Small intestine (tissue), 7 donors: ENCODE measurements around the gene ENTPD5. TPM values are rescaled to one million over a fixed set of nuclear protein-coding genes. Genes with fewer than 3 reads are reported as not detected.
A peak's percentile ranks its signal among the peaks of the same experiment; 100 is the strongest.

ENCODE experiments used
- DNase-seq, 2 donors: peaks; one replicate each; pipeline versions ENCODE4 v3.0.0 to v3.0.0-alpha.2; 2013
- FAIRE-seq: peaks from 2 replicates; lab custom pipeline; 2012; peaks lifted over from hg19 to GRCh38; lab: Jason Lieb, UNC
- H3K27ac ChIP-seq, 3 donors: one replicate each; pipeline ENCODE4 v1.5.1; 2013; ENCODE audit warnings: low read length in 2 of 3, mild to moderate bottlenecking in 2 of 3, control low read depth in 1 of 3, inconsistent platforms in 1 of 3, low read depth in 1 of 3, moderate library complexity in 1 of 3
- H3K27me3 ChIP-seq, 3 donors: one replicate each; pipeline ENCODE4 v1.6.1; 2013; ENCODE audit warnings: low read length in 3 of 3, inconsistent platforms in 1 of 3; ENCODE audit not compliant: control insufficient read depth in 3 of 3, insufficient read depth in 3 of 3
- H3K36me3 ChIP-seq, 3 donors: one replicate each; pipeline ENCODE4 v1.6.1; 2013; ENCODE audit warnings: low read length in 3 of 3, inconsistent platforms in 1 of 3, low read depth in 1 of 3, mild to moderate bottlenecking in 1 of 3, moderate library complexity in 1 of 3; ENCODE audit not compliant: control insufficient read depth in 3 of 3, insufficient read depth in 2 of 3
- H3K4me1 ChIP-seq, 3 donors: one replicate each; pipeline ENCODE4 v1.6.1; 2013; ENCODE audit warnings: low read length in 2 of 3, inconsistent platforms in 1 of 3, low read depth in 1 of 3, mild to moderate bottlenecking in 1 of 3, moderate library complexity in 1 of 3; ENCODE audit not compliant: control insufficient read depth in 3 of 3, insufficient read depth in 2 of 3
- H3K4me3 ChIP-seq, 3 donors: one replicate each; pipeline ENCODE4 v1.5.1; 2013; ENCODE audit warnings: low read length in 3 of 3, control low read depth in 1 of 3, inconsistent platforms in 1 of 3, low read depth in 1 of 3, mild to moderate bottlenecking in 1 of 3, moderate library complexity in 1 of 3
- H3K9me3 ChIP-seq, 2 donors: one replicate each; pipeline ENCODE4 v1.6.1; 2013; ENCODE audit warnings: low read depth in 1 of 2, low read length in 1 of 2; ENCODE audit not compliant: control insufficient read depth in 2 of 2, insufficient read depth in 1 of 2
- WGBS, 3 donors: extraction: QIAGEN DNeasy Blood & Tissue Kit; methylation state at CpG; one replicate each; pipeline ENCODE4 v1.1.7; 2013; 5-methylcytosine and 5-hydroxymethylcytosine counted together
- polyA plus RNA-seq, 4 donors: library from polyadenylated mRNA; stranded (reverse) in 3 of 4; unstranded in 1 of 4; fragments of 200-250 nt in 3 of 4; fragments of 120-200 nt in 1 of 4; gene quantifications; one replicate each; pipeline versions ENCODE4 v1.2.1 to v1.2.3, GENCODE V29; 2013
- donor health status: healthy with polysubstance abuse.
- donor health status: control.
- donor health status: control.
- donor health status: Bipolar disorder and iron deficiency.
- donor health status: healthy.

Gene ENTPD5
- polyA plus RNA-seq, 4 donors, result 17.4 to 85.8 (median 31.1) TPM

DNA sequence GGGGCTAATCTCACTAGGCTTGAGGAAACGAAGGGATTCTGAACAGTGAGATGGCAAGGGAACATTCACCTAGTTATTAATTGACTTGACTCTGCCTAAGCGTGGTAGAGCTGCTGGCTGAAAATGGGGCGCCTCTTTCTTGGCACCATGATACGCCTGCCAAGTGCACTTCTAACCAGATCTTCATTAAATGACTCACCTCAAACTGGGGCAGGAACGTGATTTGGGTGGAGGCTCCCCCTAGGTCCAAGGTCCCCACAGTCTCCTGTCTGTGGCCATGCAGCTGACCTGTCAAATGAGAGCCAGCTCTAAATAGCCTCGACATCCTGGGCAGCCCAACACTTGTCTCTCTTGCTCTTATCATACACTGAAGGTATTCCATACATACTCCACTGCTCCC is 43.0 kb downstream of the ENTPD5 start:
- WGBS, 3 donors, result 14 to 60% (median 34%) methylated on average over 6 of the region's 6 CpGs
- FAIRE-seq, result no peak

DNA sequence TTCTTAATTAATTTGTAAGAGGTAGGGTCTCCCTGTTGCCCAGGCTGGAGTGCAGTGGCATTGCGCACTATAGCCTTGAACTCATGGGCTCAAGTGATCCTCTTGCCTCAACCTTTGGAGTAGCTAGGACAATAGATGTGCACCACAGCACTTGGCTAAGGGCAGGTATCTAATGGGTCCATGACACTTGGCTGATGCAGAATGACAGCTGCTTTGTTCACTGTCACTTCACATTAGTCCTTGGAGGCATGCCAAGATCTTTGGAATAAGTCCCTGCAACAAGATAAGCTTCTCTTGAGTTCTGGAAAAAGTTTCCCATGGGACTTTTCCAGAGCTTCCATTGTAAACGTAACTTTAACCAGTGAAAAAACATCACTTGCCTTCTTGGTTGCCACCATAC is 45.6 kb downstream of the ENTPD5 start:
- no peaks in the 10 kb centered on the region for H3K27me3 ChIP-seq
- no peaks in the 10 kb centered on the region for H3K9me3 ChIP-seq
- H3K27ac ChIP-seq, result no peak overlapping the region
- peaks cover 2 to 9% (median 2%) of the 10 kb centered on the region in 3 donors for H3K4me1 ChIP-seq
- no peak for FAIRE-seq
- DNase-seq, result peak in 1 of 2 donors; percentile 40
- peaks cover 14 to 64% (median 19%) of the 10 kb centered on the region in 3 donors for H3K36me3 ChIP-seq
- H3K4me3 ChIP-seq, result no peak overlapping the region
- 65 to 73% (median 70%) methylated on average over 2 of the region's 2 CpGs for WGBS, 3 donors

More for the DNA sequence above, 43.0 kb downstream of the ENTPD5 start:
- H3K27me3 ChIP-seq, result no peaks in the 10 kb centered on the region
- H3K4me1 ChIP-seq, result peaks cover 2 to 9% (median 2%) of the 10 kb centered on the region in 3 donors
- no peaks in the 10 kb centered on the region for H3K9me3 ChIP-seq
- H3K36me3 ChIP-seq, result peaks cover 3 to 62% (median 16%) of the 10 kb centered on the region in 3 donors
- peak overlapping the region in 1 of 3 donors; percentile 38 for H3K27ac ChIP-seq
- no peak overlapping the region for H3K4me3 ChIP-seq
- DNase-seq, result peak in 1 of 2 donors; percentile 92

DNA sequence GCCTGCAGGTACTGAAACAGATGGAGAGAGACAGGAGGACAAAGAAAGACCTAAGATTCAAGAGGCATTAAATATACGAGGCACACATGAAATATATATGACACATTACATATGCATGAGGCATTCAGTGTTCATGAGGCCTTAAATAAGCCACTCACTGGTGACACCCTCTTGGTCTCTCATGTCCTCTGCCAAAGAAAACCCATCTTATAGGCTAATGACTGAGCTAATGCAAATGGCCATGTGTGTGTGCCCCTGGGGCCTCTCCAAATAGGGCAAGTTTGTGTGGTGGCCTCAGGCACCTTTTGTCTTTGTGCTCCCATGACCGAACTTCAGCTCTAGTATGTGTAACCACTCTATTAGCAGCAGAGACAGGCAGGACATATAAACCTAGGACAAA is 50.2 kb downstream of the ENTPD5 start:
- FAIRE-seq (no peak), DNase-seq (no peak)
- H3K27me3 ChIP-seq, result no peaks in the 10 kb centered on the region
- 70 to 96% (median 79%) methylated on average over 2 of the region's 2 CpGs for WGBS, 3 donors
- H3K36me3 ChIP-seq, result peaks cover 16 to 62% (median 19%) of the 10 kb centered on the region in 3 donors
- no peak overlapping the region for H3K4me3 ChIP-seq
- H3K9me3 ChIP-seq, result no peaks in the 10 kb centered on the region
- H3K27ac ChIP-seq, result no peak overlapping the region
- H3K4me1 ChIP-seq, result peaks cover 0 to 2% (median 0%) of the 10 kb centered on the region in 3 donors

- Histone ChIP-seq H3K36me3 (peaks cover 14 to 53% (median 20%) of the 10 kb centered on the region in 3 donors), H3K9me3 (no peaks in the 10 kb centered on the region), H3K27ac (no peak overlapping the region), H3K4me3 (no peak overlapping the region), H3K4me1 (no peaks in the 10 kb centered on the region), H3K27me3 (no peaks in the 10 kb centered on the region)
- WGBS, 3 donors, result 93 to 95% (median 94%) methylated on average over 4 of the region's 4 CpGs
- no peak for FAIRE-seq
- no peak for DNase-seq
Measured at GRCh38 chr14:73965216-73965615, 53.9 kb downstream of the ENTPD5 start.

- H3K27ac ChIP-seq, result no peak overlapping the region
- no peak for DNase-seq
- no peak overlapping the region for H3K4me3 ChIP-seq
- peaks cover 10 to 47% (median 11%) of the 10 kb centered on the region in 3 donors for H3K36me3 ChIP-seq
- H3K9me3 ChIP-seq, result no peaks in the 10 kb centered on the region
- WGBS, 3 donors, result 82 to 90% (median 87%) methylated on average over 12 of the region's 12 CpGs
- FAIRE-seq, result no peak
- H3K27me3 ChIP-seq, result no peaks in the 10 kb centered on the region
- H3K4me1 ChIP-seq, result no peaks in the 10 kb centered on the region
Measured at GRCh38 chr14:73961192-73961591, 57.9 kb downstream of the ENTPD5 start.

DNA sequence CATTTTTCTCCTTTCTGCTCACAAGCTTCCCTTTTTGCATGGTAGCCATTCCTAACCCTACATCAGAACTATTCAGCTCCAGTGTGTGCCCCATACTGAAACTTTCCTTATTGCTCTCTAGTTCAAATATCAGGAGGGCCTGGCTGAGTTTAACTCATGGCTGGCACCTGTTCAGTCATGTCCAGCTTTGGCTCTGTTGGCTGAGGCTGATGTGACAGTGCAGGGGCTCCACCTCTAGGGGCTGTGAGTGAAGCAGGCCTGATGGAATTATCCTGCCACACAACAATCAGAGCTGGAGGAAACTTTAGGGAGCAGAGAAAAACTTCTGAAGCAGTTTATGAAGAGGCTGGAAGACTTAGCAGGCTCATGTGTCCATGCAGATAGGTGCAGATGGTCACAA is 60.5 kb downstream of the ENTPD5 start:
- no peak overlapping the region for H3K4me3 ChIP-seq
- no peaks in the 10 kb centered on the region for H3K9me3 ChIP-seq
- no peaks in the 10 kb centered on the region for H3K4me1 ChIP-seq
- H3K27ac ChIP-seq, result no peak overlapping the region
- FAIRE-seq (no peak), DNase-seq (no peak)
- no peaks in the 10 kb centered on the region for H3K27me3 ChIP-seq
- peaks cover 8 to 55% (median 19%) of the 10 kb centered on the region in 3 donors for H3K36me3 ChIP-seq

GRCh38 chr14:73955674-73956073 is 63.4 kb downstream of the ENTPD5 start:
- FAIRE-seq (no peak), DNase-seq (no peak)
- H3K4me3 ChIP-seq, result no peak overlapping the region
- 73 to 86% (median 84%) methylated on average over 5 of the region's 5 CpGs for WGBS, 3 donors
- no peaks in the 10 kb centered on the region for H3K9me3 ChIP-seq
- H3K27me3 ChIP-seq, result no peaks in the 10 kb centered on the region
- no peak overlapping the region for H3K27ac ChIP-seq
- peaks cover 7 to 41% (median 12%) of the 10 kb centered on the region in 3 donors for H3K36me3 ChIP-seq
- H3K4me1 ChIP-seq, result peaks cover 0 to 4% (median 0%) of the 10 kb centered on the region in 3 donors

- peaks cover 4 to 30% (median 10%) of the 10 kb centered on the region in 3 donors for H3K36me3 ChIP-seq
- no peak overlapping the region for H3K4me3 ChIP-seq
- H3K27me3 ChIP-seq, result no peaks in the 10 kb centered on the region
- WGBS, 3 donors, result 83 to 95% (median 94%) methylated on average over 1 of the region's 1 CpG
- no peak for DNase-seq
- peaks cover 0 to 6% (median 0%) of the 10 kb centered on the region in 3 donors for H3K4me1 ChIP-seq
- no peak overlapping the region for H3K27ac ChIP-seq
- H3K9me3 ChIP-seq, result no peaks in the 10 kb centered on the region
- FAIRE-seq, result no peak
Measured at GRCh38 chr14:73953731-73954130, 65.4 kb downstream of the ENTPD5 start.
